Bronchial epithelial cell (primary cell): Measurements from ENCODE around the gene OSBPL9. TPM values are rescaled to one million over a fixed set of nuclear protein-coding genes. Genes with fewer than 3 reads are reported as not detected.

Source experiments
- DNase-seq: peaks from one replicate; pipeline ENCODE4 v3.0.0-alpha.2; 2010; ENCODE audit warnings: low read depth
- FAIRE-seq: peaks from 2 replicates; lab custom pipeline; 2011; peaks lifted over from hg19 to GRCh38; lab: Jason Lieb, UNC
- H3K27me3 ChIP-seq: 2 replicates; pipeline ENCODE4 v1.5.1; 2011; ENCODE audit warnings: low read length; ENCODE audit not compliant: control insufficient read depth, insufficient read depth
- H3K36me3 ChIP-seq: 2 replicates; pipeline ENCODE4 v1.5.1; 2011; ENCODE audit warnings: low read length; ENCODE audit not compliant: control insufficient read depth, insufficient read depth
- H3K4me3 ChIP-seq: 2 replicates; pipeline ENCODE4 v1.5.1; 2011; ENCODE audit warnings: mild to moderate bottlenecking, low read depth, low read length, control low read depth
- total RNA-seq: library from RNA; depleted of rRNA; stranded (reverse); fragments of >200 nt; gene quantifications from 2 replicates; pipeline ENCODE4 v1.2.1, GENCODE V29; 2014
- TF ChIP-seq, protein P1 (sequence below): IDR thresholded peaks from 2 replicates; pipeline ENCODE4 v1.5.1; 2011; ENCODE audit warnings: mild to moderate bottlenecking, moderate library complexity, low read length, control low read depth, inconsistent platforms; ENCODE audit not compliant: insufficient read depth, severe bottlenecking

Gene OSBPL9
- total RNA-seq, 1 donor from 2014 or later, result 69.8 TPM

- Histone ChIP-seq H3K27me3 (no peaks in the 10 kb centered on the region), H3K36me3 (no peaks in the 10 kb centered on the region), H3K4me3 (no peak overlapping the region)
- TF ChIP-seq, protein P1, sequence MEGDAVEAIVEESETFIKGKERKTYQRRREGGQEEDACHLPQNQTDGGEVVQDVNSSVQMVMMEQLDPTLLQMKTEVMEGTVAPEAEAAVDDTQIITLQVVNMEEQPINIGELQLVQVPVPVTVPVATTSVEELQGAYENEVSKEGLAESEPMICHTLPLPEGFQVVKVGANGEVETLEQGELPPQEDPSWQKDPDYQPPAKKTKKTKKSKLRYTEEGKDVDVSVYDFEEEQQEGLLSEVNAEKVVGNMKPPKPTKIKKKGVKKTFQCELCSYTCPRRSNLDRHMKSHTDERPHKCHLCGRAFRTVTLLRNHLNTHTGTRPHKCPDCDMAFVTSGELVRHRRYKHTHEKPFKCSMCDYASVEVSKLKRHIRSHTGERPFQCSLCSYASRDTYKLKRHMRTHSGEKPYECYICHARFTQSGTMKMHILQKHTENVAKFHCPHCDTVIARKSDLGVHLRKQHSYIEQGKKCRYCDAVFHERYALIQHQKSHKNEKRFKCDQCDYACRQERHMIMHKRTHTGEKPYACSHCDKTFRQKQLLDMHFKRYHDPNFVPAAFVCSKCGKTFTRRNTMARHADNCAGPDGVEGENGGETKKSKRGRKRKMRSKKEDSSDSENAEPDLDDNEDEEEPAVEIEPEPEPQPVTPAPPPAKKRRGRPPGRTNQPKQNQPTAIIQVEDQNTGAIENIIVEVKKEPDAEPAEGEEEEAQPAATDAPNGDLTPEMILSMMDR, result no peak
- FAIRE-seq (no peak), DNase-seq (no peak)
These were observed 14.9 kb downstream of the OSBPL9 start for GRCh38 chr1:51631747-51632146.

GRCh38 chr1:51634618-51635017, 17.7 kb downstream of the OSBPL9 start:
- no peaks in the 10 kb centered on the region for H3K36me3 ChIP-seq
- TF ChIP-seq, protein P1, result no peak
- H3K4me3 ChIP-seq, result no peak overlapping the region
- FAIRE-seq (no peak), DNase-seq (no peak)
- H3K27me3 ChIP-seq, result no peaks in the 10 kb centered on the region

DNA sequence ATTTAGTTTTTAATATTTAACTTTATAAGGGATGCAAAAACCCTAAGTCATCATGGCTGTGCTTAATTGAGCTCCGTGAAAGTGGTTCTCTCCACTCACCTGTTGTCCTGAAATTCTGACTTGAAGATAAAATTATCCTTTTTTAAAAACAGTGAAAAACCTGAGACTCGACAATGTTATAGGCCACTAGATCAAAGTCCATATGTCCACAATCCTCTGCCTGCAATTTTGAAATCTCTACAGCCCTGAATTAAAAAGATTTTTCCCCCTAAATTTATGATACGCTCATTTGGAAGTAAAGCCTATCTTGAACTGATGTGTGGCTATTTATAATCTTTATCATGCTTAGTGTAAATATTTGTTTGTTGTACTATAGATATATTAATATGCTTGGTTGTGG, 18.7 kb downstream of the OSBPL9 start:
- no peak for FAIRE-seq
- Histone ChIP-seq H3K4me3 (no peak overlapping the region), H3K36me3 (no peaks in the 10 kb centered on the region), H3K27me3 (no peaks in the 10 kb centered on the region)
- TF ChIP-seq, protein P1, result no peak
- DNase-seq, result no peak

DNA sequence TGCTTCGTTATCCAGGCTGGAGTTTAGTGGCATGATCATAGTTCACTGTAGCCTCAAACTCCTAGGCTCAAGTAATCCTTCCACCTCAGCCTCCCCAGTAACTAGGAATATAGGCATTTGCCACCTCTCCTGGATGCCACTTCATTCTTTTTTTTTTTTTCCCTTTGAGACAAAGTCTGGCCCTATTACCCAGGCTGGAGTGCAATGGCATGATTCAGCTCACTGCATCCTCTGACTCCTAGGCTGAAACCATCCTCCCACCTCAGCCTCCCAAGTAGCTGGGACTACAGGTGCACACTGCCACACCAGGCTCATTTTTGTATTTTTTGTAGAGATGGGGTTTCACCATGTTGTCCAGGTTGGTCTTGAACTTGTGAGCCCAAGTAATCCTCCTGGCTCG, 19.3 kb downstream of the OSBPL9 start:
- Histone ChIP-seq H3K4me3 (no peak overlapping the region), H3K36me3 (no peaks in the 10 kb centered on the region), H3K27me3 (no peaks in the 10 kb centered on the region)
- TF ChIP-seq, protein P1, result no peak
- FAIRE-seq, result no peak
- peak; percentile 23 for DNase-seq

DNA sequence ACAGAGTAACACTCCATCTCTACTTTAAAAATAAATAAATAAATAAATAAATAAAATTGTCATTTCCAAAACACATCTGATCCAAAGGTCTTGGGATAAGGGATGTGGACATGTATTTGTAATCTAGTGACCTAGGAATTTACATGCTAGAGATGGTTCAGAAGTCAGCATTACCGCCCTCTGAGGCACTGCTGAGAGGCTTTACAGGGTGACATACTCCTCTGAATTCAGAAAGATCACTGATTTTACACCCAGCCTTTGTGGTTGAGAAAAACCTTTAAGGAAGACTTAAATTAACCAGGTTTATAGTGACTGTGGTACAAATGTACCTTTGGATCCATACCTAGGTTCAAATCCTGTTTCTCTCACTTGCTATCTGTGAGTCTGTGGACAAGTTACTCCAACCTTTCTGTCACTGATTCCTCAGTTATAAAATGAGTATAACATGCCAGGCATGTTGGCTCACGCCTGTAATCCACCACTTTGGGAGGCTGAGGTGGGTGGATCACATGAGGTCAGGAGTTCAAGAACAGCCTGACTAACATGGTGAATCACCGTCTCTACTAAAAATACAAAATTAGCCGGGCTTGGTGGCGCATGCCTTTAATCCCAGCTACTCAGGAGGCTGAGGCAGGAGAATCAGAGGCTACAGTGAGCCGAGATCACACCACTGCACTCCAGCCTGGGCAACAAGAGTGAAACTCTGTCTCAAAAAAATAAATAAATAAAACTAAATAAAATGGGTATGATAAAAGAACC, 20.1 kb downstream of the OSBPL9 start:
- TF ChIP-seq, protein P1, result no peak
- no peaks in the 10 kb centered on the region for H3K27me3 ChIP-seq
- no peak for FAIRE-seq
- no peaks in the 10 kb centered on the region for H3K36me3 ChIP-seq
- DNase-seq, result peak; percentile 96
- no peak overlapping the region for H3K4me3 ChIP-seq

DNA sequence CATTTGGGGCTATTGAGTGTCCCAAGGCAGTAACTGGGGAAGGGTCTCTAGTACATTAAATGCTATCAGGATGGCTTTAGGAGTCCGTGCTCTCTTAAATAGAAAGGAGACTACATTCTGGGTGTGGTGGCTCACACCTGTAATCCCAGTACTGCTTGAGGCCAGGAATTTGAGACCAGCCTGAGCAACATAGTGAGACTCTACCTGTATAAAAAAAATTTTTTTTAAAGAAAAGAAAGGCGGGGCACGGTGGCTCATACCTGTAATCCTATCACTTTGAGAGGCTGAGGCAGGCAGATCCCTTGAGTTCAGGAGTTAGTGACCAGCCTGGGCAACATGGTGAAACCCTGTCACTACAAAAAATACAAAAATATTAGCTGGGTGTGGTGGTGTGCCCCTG, 21.5 kb downstream of the OSBPL9 start:
- DNase-seq, result peak; percentile 60
- H3K27me3 ChIP-seq, result no peaks in the 10 kb centered on the region

More for the DNA sequence above, 21.5 kb downstream of the OSBPL9 start:
- FAIRE-seq, result no peak
- H3K36me3 ChIP-seq, result no peaks in the 10 kb centered on the region
- H3K4me3 ChIP-seq, result no peak overlapping the region
- TF ChIP-seq, protein P1, result no peak
